Gastroesophageal sphincter (tissue), 4 donors: ENCODE data around the gene PTMS. TPM values are rescaled to one million over a fixed set of nuclear protein-coding genes. Genes with fewer than 3 reads are reported as not detected.

Source experiments
- ATAC-seq: fragments of 150-250 bp; one replicate; pipeline ENCODE4 v1.9.1; 2016; ENCODE audit warnings: mild to moderate bottlenecking, moderate library complexity
- H3K27ac ChIP-seq, 4 donors: fragments of 200-600 bp; sonication (generic) in 3 of 4; 1 replicate in 3 of 4; 2 replicates in 1 of 4; pipeline ENCODE4 v1.5.1; 2016 to 2019
- H3K27me3 ChIP-seq: fragments of 200-600 bp; sonication (generic); one replicate; pipeline ENCODE4 v1.5.1; 2019
- H3K36me3 ChIP-seq, 2 donors: fragments of 200-600 bp; sonication (generic); one replicate each; pipeline ENCODE4 v1.5.1; 2019; ENCODE audit warnings: control low read depth in 1 of 2
- H3K4me1 ChIP-seq, 3 donors: fragments of 200-600 bp; sonication (generic); 1 replicate in 2 of 3; 2 replicates in 1 of 3; pipeline ENCODE4 v1.5.1; 2016 to 2019; ENCODE audit warnings: control low read depth in 2 of 3
- H3K4me3 ChIP-seq, 2 donors: fragments of 200-600 bp; sonication (generic); one replicate each; pipeline ENCODE4 v1.5.1; 2019; ENCODE audit warnings: mild to moderate bottlenecking in 1 of 2, moderate library complexity in 1 of 2
- H3K9me3 ChIP-seq, 3 donors: fragments of 200-600 bp; sonication (generic); one replicate each; pipeline ENCODE4 v1.5.1; 2017 to 2019; ENCODE audit warnings: control low read depth in 2 of 3
- EP300 ChIP-seq: sonication (generic); formaldehyde crosslinking; IDR thresholded peaks from one replicate; pipeline ENCODE4 v1.6.1; 2017; ENCODE audit warnings: antibody characterized with exemption, mild to moderate bottlenecking
- POLR2A ChIP-seq, 2 donors: fragments of 450-650 bp; IDR thresholded peaks; one replicate each; pipeline ENCODE4 v1.6.1; 2017; ENCODE audit warnings: antibody characterized with exemption in 2 of 2, mild to moderate bottlenecking in 2 of 2, moderate library complexity in 1 of 2
- POLR2AphosphoS5 ChIP-seq: sonication (generic); formaldehyde crosslinking; IDR thresholded peaks from one replicate; pipeline ENCODE4 v1.6.1; 2017; ENCODE audit warnings: antibody characterized with exemption
- WGBS, 2 donors: methylation state at CpG; one replicate each; pipeline ENCODE4 v1.1.5; 2018; ENCODE audit warnings: low coverage in 1 of 2; 5-methylcytosine and 5-hydroxymethylcytosine counted together
- total RNA-seq, 4 donors: library from RNA; depleted of rRNA; stranded (reverse); fragments of >200 nt; gene quantifications; one replicate each; pipeline ENCODE4 v1.1.0, GENCODE V29; 2016
- TF ChIP-seq, protein P1 (sequence below), 4 experiments: fragments of 200-600 bp in 2 of 4; fragments of 450-650 bp in 2 of 4; sonication (generic) in 1 of 4; IDR thresholded peaks; one replicate each; pipeline ENCODE4 v1.5.1; 2017 to 2019; ENCODE audit warnings: antibody characterized with exemption in 4 of 4, mild to moderate bottlenecking in 2 of 4, moderate library complexity in 2 of 4

Gene PTMS
- total RNA-seq, 4 donors from 2014 or later, result 259 to 516 (median 325) TPM

DNA sequence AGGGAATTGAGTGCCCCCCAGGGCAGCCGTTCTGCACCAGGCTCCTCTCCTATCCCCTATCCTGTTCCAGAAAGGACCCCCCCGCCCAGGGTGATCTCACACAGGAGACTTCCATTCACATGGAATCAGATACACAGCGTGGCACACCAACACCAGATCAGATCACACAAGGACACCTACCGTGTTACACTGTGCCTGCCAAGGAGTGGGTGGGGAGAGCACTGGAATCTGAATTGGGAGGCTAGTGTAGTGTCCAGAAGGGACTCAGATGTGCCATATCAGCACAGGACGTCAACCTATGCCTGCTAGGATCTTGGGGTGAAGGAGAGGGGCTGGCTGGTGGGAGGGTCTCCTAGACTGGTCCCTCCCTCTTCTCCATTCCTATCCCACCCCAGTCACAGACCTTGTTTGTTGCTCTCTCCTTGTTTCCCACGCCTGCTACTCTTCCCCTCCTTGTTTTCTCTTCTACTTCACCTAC is 2.3 kb downstream of the PTMS start:
- Histone ChIP-seq H3K9me3 (no peaks in the 10 kb centered on the region), H3K4me3 (peak overlapping the region; percentile 57 to 91), H3K27me3 (no peaks in the 10 kb centered on the region), H3K27ac (peak overlapping the region in 3 of 4 donors; percentile 97 to 99 (median 97)), H3K36me3 (peaks cover 0 to 22% of the 10 kb centered on the region in 2 donors), H3K4me1 (peaks cover 0 to 88% (median 51%) of the 10 kb centered on the region in 3 donors)
- 0 to 13% methylated on average over 1 to 5 of the region's 6 CpGs for WGBS, 2 donors
- TF ChIP-seq, protein P1, sequence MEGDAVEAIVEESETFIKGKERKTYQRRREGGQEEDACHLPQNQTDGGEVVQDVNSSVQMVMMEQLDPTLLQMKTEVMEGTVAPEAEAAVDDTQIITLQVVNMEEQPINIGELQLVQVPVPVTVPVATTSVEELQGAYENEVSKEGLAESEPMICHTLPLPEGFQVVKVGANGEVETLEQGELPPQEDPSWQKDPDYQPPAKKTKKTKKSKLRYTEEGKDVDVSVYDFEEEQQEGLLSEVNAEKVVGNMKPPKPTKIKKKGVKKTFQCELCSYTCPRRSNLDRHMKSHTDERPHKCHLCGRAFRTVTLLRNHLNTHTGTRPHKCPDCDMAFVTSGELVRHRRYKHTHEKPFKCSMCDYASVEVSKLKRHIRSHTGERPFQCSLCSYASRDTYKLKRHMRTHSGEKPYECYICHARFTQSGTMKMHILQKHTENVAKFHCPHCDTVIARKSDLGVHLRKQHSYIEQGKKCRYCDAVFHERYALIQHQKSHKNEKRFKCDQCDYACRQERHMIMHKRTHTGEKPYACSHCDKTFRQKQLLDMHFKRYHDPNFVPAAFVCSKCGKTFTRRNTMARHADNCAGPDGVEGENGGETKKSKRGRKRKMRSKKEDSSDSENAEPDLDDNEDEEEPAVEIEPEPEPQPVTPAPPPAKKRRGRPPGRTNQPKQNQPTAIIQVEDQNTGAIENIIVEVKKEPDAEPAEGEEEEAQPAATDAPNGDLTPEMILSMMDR (IDR thresholded peaks at IDR 0.05), result no peak
- no peak for TF ChIP-seq POLR2AphosphoS5
- no peak for TF ChIP-seq POLR2A (IDR thresholded peaks at IDR 0.05)
- ATAC-seq, result no peak

DNA sequence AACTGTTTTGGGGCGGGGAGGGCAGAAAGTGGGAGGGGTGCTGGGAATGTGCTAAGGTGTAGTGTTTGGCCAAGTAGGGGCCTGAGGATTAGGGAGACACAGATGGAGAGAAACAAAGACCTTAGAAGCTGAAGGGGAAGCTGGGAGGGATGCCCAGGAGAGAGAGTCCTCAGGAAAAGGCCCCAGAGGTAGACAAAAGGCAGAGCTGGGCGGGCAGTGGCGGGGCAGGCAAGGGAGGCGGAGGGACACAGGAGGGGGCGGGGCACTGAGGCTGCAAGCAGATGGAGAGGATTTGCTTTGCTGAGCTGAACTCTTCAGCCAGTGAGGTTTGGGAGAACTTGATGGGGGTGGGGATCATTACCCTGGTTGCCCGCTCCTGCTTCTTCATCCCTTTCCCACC is 2.8 kb downstream of the PTMS start:
- 20 to 31% methylated on average over 2 to 4 of the region's 6 CpGs for WGBS, 2 donors
- Histone ChIP-seq H3K27me3 (no peaks in the 10 kb centered on the region), H3K27ac (peak overlapping the region in 3 of 4 donors; percentile 97 to 99 (median 97)), H3K4me1 (peaks cover 0 to 88% (median 51%) of the 10 kb centered on the region in 3 donors), H3K4me3 (peak overlapping the region; percentile 57 to 91), H3K9me3 (no peaks in the 10 kb centered on the region), H3K36me3 (peaks cover 0 to 22% of the 10 kb centered on the region in 2 donors)
- TF ChIP-seq, protein P1 (IDR thresholded peaks at IDR 0.05), result no peak
- TF ChIP-seq POLR2AphosphoS5 (no peak), POLR2A (IDR thresholded peaks at IDR 0.05) (no peak), EP300 (no peak)
- ATAC-seq, result no peak

DNA sequence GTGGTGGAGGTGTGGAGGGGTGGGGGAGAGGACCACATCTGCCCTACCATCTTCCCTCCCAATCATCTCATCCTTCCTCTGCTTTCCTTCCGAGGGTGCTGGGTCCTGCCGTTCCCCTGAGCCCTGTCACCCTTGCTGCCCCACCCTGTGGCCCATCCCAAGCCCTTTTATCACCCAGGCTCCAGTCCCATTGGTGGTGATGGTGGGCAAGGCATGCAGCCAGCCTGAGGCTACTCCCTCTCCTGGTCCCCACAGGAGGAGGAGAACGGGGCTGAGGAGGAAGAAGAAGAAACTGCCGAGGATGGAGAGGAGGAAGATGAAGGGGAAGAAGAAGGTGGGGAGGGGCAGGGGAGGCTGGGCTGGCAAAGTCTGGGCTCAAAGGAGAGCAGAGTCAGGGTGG is 3.5 kb downstream of the PTMS start:
- no peaks in the 10 kb centered on the region for H3K27me3 ChIP-seq
- 33 to 40% methylated on average over 1 to 3 of the region's 4 CpGs for WGBS, 2 donors
- peaks cover 0 to 85% (median 50%) of the 10 kb centered on the region in 3 donors for H3K4me1 ChIP-seq
- peaks cover 0 to 22% of the 10 kb centered on the region in 2 donors for H3K36me3 ChIP-seq
- TF ChIP-seq, protein P1 (IDR thresholded peaks at IDR 0.05), result no peak
- no peak for TF ChIP-seq POLR2A (IDR thresholded peaks at IDR 0.05)
- no peak for TF ChIP-seq EP300
- no peak for TF ChIP-seq POLR2AphosphoS5
- no peaks in the 10 kb centered on the region for H3K9me3 ChIP-seq
- peak overlapping the region in 3 of 4 donors; percentile 97 to 99 (median 97) for H3K27ac ChIP-seq
- ATAC-seq, result no peak
- no peak overlapping the region for H3K4me3 ChIP-seq

DNA sequence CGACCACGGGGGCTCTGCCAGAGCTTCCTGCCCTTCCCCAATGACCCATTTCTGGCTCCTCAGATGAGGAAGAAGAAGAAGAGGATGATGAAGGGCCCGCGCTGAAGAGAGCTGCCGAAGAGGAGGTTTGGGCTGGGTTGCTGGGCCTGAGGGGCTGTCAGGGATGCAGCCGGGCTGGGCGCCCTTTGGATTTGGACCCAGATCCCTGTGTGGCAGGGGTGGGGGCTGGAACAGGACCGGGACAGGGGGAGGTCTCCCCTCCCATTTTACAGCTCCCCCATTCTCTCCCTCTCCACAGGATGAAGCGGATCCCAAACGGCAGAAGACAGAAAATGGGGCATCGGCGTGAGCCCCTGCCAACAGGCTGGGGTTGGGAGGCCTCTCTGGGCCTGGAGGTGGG is 3.9 kb downstream of the PTMS start:
- WGBS, 2 donors, result 60 to 73% methylated on average over 1 to 8 of the region's 12 CpGs
- Histone ChIP-seq H3K9me3 (no peaks in the 10 kb centered on the region), H3K4me3 (no peak overlapping the region), H3K4me1 (peaks cover 0 to 81% (median 46%) of the 10 kb centered on the region in 3 donors), H3K27me3 (no peaks in the 10 kb centered on the region), H3K36me3 (peaks cover 0 to 22% of the 10 kb centered on the region in 2 donors), H3K27ac (peak overlapping the region in 3 of 4 donors; percentile 97 to 99 (median 97))
- TF ChIP-seq POLR2AphosphoS5, result no peak
- TF ChIP-seq EP300, result no peak
- TF ChIP-seq, protein P1 (IDR thresholded peaks at IDR 0.05), result no peak
- no peak for TF ChIP-seq POLR2A (IDR thresholded peaks at IDR 0.05)
- ATAC-seq, result no peak

DNA sequence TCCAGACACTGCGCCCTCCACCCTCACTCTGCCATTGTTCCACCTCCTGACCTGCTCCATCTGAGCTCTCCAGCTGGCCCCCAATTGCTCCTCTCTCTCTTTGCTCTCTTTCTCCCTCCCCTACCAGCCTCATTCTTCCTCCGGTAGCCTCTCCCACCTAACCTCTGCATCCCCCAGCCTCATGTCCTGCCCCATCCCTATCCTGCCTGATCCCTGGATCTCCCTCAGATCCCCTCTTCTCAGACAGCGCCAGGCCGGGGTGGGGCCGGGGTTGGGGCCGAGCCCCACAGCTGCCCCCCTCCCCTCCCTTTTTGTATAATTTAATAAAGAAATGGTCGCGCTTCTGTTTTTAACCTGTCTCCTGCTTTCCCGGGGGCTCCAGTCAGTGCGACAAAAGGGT is 4.4 kb downstream of the PTMS start:
- WGBS, 2 donors, result 62 to 66% methylated on average over 4 to 8 of the region's 10 CpGs
- ATAC-seq, result no peak
- Histone ChIP-seq H3K4me1 (peaks cover 0 to 76% (median 44%) of the 10 kb centered on the region in 3 donors), H3K27ac (peak overlapping the region in 3 of 4 donors; percentile 97 to 99 (median 97)), H3K4me3 (no peak overlapping the region), H3K36me3 (peaks cover 0 to 26% of the 10 kb centered on the region in 2 donors), H3K9me3 (no peaks in the 10 kb centered on the region), H3K27me3 (no peaks in the 10 kb centered on the region)
- TF ChIP-seq EP300, result no peak
- TF ChIP-seq, protein P1 (IDR thresholded peaks at IDR 0.05), result no peak
- TF ChIP-seq POLR2AphosphoS5, result no peak
- TF ChIP-seq POLR2A (IDR thresholded peaks at IDR 0.05), result no peak
